Thymus (tissue), 11 donors: ENCODE measurements around the gene CERS6. TPM values are rescaled to one million over a fixed set of nuclear protein-coding genes. Genes with fewer than 3 reads are reported as not detected.

Source experiments
- DNase-seq, 9 donors: peaks; one replicate each; pipeline ENCODE4 v3.0.0-alpha.2; 2013; ENCODE audit warnings: low spot score in 9 of 9, low read depth in 6 of 9, missing footprints in 1 of 9
- H3K27ac ChIP-seq, 2 donors: one replicate each; pipeline ENCODE4 v1.5.1; 2013; ENCODE audit warnings: control low read depth in 1 of 2, low read depth in 1 of 2, low read length in 1 of 2, mild to moderate bottlenecking in 1 of 2, moderate library complexity in 1 of 2
- H3K27me3 ChIP-seq, 2 donors: one replicate each; pipeline ENCODE4 v1.5.1; 2013; ENCODE audit warnings: low read length in 1 of 2; ENCODE audit not compliant: control insufficient read depth in 2 of 2, insufficient read depth in 1 of 2
- H3K36me3 ChIP-seq, 2 donors: one replicate each; pipeline ENCODE4 v1.5.1; 2013; ENCODE audit warnings: low read length in 1 of 2, mild to moderate bottlenecking in 1 of 2, moderate library complexity in 1 of 2; ENCODE audit not compliant: control insufficient read depth in 2 of 2, insufficient read depth in 2 of 2
- H3K4me1 ChIP-seq, 2 donors: one replicate each; pipeline ENCODE4 v1.5.1; 2013; ENCODE audit warnings: low read length in 2 of 2; ENCODE audit not compliant: control insufficient read depth in 2 of 2, insufficient read depth in 2 of 2
- H3K4me3 ChIP-seq, 2 donors: one replicate each; pipeline ENCODE4 v1.5.1; 2013; ENCODE audit warnings: low read length in 2 of 2, control low read depth in 1 of 2, mild to moderate bottlenecking in 1 of 2
- H3K9me3 ChIP-seq, 2 donors: one replicate each; pipeline ENCODE4 v1.5.1; 2013; ENCODE audit warnings: low read length in 1 of 2, mild to moderate bottlenecking in 1 of 2; ENCODE audit not compliant: control insufficient read depth in 2 of 2, insufficient read depth in 1 of 2
- WGBS: extraction: QIAGEN DNeasy Blood & Tissue Kit; methylation state at CpG from one replicate; pipeline ENCODE4 v1.1.7; 2013; 5-methylcytosine and 5-hydroxymethylcytosine counted together
- polyA plus RNA-seq: library from polyadenylated mRNA; stranded (reverse); fragments of 200-250 nt; gene quantifications from one replicate; pipeline ENCODE4 v1.2.3, GENCODE V29; 2013
- total RNA-seq: library from RNA; stranded (reverse); fragments of 120-200 nt; gene quantifications from one replicate; pipeline ENCODE4 v1.2.4, GENCODE V29; 2013
- donor health status: healthy.

Gene CERS6
- total and polyA plus RNA-seq, 2 donors = 12.1 to 26.9 TPM

- no peak overlapping the region for H3K27ac ChIP-seq
- H3K36me3 ChIP-seq = no peaks in the 10 kb centered on the region
- H3K4me3 ChIP-seq = no peak overlapping the region
- no peak for DNase-seq
- no peaks in the 10 kb centered on the region for H3K4me1 ChIP-seq
- H3K9me3 ChIP-seq = no peaks in the 10 kb centered on the region
- 92% methylated on average over 8 of the region's 8 CpGs for WGBS
- H3K27me3 ChIP-seq = no peaks in the 10 kb centered on the region
Measured at GRCh38 chr2:168796583-168797285, 340.7 kb downstream of the CERS6 start.

GRCh38 chr2:168797286-168797655 is 341.2 kb downstream of the CERS6 start:
- no peak overlapping the region for H3K4me3 ChIP-seq
- H3K4me1 ChIP-seq = no peaks in the 10 kb centered on the region
- no peaks in the 10 kb centered on the region for H3K36me3 ChIP-seq
- no peaks in the 10 kb centered on the region for H3K27me3 ChIP-seq
- DNase-seq = no peak
- H3K9me3 ChIP-seq = no peaks in the 10 kb centered on the region
- H3K27ac ChIP-seq = no peak overlapping the region

GRCh38 chr2:168798076-168798887 is 342.2 kb downstream of the CERS6 start:
- H3K4me1 ChIP-seq = no peaks in the 10 kb centered on the region
- no peaks in the 10 kb centered on the region for H3K36me3 ChIP-seq
- H3K27me3 ChIP-seq = no peaks in the 10 kb centered on the region
- H3K9me3 ChIP-seq = no peaks in the 10 kb centered on the region
- WGBS = 93% methylated on average over 13 of the region's 13 CpGs
- H3K27ac ChIP-seq = no peak overlapping the region
- no peak overlapping the region for H3K4me3 ChIP-seq
- no peak for DNase-seq

GRCh38 chr2:168798888-168799410 is 342.9 kb downstream of the CERS6 start:
- no peaks in the 10 kb centered on the region for H3K36me3 ChIP-seq
- 96% methylated on average over 1 of the region's 1 CpG for WGBS
- DNase-seq = no peak
- no peak overlapping the region for H3K4me3 ChIP-seq
- H3K27me3 ChIP-seq = no peaks in the 10 kb centered on the region
- no peaks in the 10 kb centered on the region for H3K9me3 ChIP-seq
- no peak overlapping the region for H3K27ac ChIP-seq
- no peaks in the 10 kb centered on the region for H3K4me1 ChIP-seq

GRCh38 chr2:168801471-168801870 is 345.4 kb downstream of the CERS6 start:
- no peak for DNase-seq
- H3K27ac ChIP-seq = no peak overlapping the region
- WGBS = 49% methylated on average over 2 of the region's 2 CpGs
- H3K9me3 ChIP-seq = no peaks in the 10 kb centered on the region
- H3K27me3 ChIP-seq = no peaks in the 10 kb centered on the region
- no peaks in the 10 kb centered on the region for H3K36me3 ChIP-seq
- no peak overlapping the region for H3K4me3 ChIP-seq
- no peaks in the 10 kb centered on the region for H3K4me1 ChIP-seq

- H3K4me3 ChIP-seq = no peak within 1 kb of the TSS
- H3K27me3 ChIP-seq = no peaks in the 10 kb centered on the region
- no peak for DNase-seq
- H3K36me3 ChIP-seq = no peaks in the 10 kb centered on the region
- H3K27ac ChIP-seq = no peak within 1 kb of the TSS
- no peaks in the 10 kb centered on the region for H3K4me1 ChIP-seq
- no peaks in the 10 kb centered on the region for H3K9me3 ChIP-seq
- WGBS = 69% methylated on average over 10 of the region's 10 CpGs
Measured at GRCh38 chr2:168801961-168802858, 346.1 kb downstream of the CERS6 start, which contains the start of gene NOSTRIN. TSS of gene NOSTRIN (plus strand) at chr2:168802637. CDS start at chr2:168802647, 10 bp downstream.

- 95% methylated on average over 5 of the region's 5 CpGs for WGBS
- Histone ChIP-seq H3K27me3 (no peaks in the 10 kb centered on the region), H3K27ac (no peak overlapping the region), H3K4me1 (no peaks in the 10 kb centered on the region), H3K4me3 (no peak overlapping the region), H3K9me3 (no peaks in the 10 kb centered on the region), H3K36me3 (no peaks in the 10 kb centered on the region)
- no peak for DNase-seq
Measured at GRCh38 chr2:168802859-168803725, 347.0 kb downstream of the CERS6 start.

- Histone ChIP-seq H3K4me3 (no peak overlapping the region), H3K4me1 (no peaks in the 10 kb centered on the region), H3K36me3 (no peaks in the 10 kb centered on the region), H3K27ac (no peak overlapping the region), H3K9me3 (no peaks in the 10 kb centered on the region), H3K27me3 (no peaks in the 10 kb centered on the region)
- DNase-seq = no peak
- WGBS = 96% methylated on average over 3 of the region's 3 CpGs
Measured at GRCh38 chr2:168804214-168804613, 348.1 kb downstream of the CERS6 start.
